Measurements from ENCODE around the gene UBR1. TPM values are rescaled to one million over a fixed set of nuclear protein-coding genes. Genes with fewer than 3 reads are reported as not detected.
"Not testable (repeated sequence)": the region's sequence is repeated elsewhere in the genome, so short reads cannot be mapped to it uniquely, and the experiment has no call there.

Gene UBR1
- total RNA-seq, 1 donor from 2014 or later: 19.5 TPM

DNA sequence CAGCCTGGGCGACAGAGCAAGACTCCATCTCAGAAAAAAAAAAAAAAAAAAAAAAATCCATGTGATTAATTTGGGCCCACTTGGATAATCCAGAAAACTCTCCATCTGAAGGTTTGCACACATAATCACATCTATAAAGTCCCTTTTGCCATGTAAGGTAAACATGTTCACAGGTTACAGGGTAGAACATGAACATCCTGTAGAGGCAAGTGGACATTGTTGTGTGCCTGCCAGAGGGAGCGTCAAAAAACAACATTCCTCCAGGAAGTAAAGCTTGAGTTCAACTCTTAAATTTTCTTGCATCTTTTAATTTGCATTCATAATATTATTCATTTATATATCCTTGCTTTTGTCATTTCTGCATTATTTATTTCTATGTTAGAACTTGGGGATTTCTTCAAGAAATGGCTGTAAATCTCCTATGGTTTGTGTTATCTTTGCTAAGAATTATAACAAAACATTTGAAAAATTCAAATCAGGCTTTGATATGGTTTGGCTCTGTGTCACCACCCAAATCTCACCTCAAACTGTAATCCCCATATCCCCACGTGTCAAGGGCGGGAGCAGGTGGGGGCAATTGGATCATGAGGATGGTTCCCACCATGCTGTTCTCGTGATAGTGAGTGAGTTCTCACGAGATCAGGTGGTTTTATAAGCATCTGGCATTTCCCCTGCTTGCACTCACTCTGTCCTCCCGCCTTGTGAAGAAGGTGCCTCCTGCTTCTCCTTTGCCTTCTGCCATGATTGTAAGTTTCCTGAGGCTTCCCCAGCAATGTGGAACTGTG, 173.9 kb downstream of the UBR1 start:
- intact Hi-C loops (cut with DNase I): no loop called here
- ATAC-seq (ENCODE audit: poor library complexity) (no peak), DNase-seq (no peak)

- intact Hi-C loops (cut with DNase I): no loop called here
- no peak for DNase-seq
- peak; percentile 60 for ATAC-seq (ENCODE audit: poor library complexity)
Measured at GRCh38 chr15:42929306-42929848, 176.5 kb downstream of the UBR1 start.

DNA sequence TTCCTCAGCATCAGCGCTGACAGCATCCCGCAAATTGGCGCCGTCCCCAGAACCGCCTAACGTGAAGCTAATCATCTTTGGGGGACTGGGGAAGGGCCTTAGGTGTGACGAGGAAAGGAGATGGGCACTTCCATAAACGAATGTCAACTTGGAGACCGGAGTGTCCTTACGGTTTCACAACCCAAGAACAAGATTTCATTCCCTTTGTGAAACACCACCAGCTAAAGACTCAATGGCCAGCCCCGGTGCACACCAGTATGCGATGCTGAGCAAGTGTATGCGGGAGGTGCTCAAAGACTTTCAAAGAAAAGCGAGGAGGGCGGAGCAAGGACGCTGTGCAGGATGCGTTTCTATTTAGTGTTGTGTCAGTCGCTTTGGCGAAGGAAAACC, 184.5 kb downstream of the UBR1 start:
- no peak for DNase-seq
- ATAC-seq (ENCODE audit: poor library complexity): peak; percentile 18
- intact Hi-C loops (cut with DNase I): loop anchor here (5.0 kb wide), 1 partner anchor 219 kb away; no protein-coding TSS in a partner anchor

- ATAC-seq (ENCODE audit: poor library complexity) (peak; percentile 98), DNase-seq (peak; percentile 98)
- intact Hi-C loops (cut with DNase I): loop anchor here (5.0 kb wide), 1 partner anchor 218 kb away; no protein-coding TSS in a partner anchor
Measured at GRCh38 chr15:42920519-42921341, 185.1 kb downstream of the UBR1 start, which contains the start of gene TTBK2. Gene TTBK2, minus strand, starts transcription at chr15:42920778. Its CDS starts 42,161 bp downstream, at chr15:42878617.

GRCh38 chr15:42919799-42920518, 185.9 kb downstream of the UBR1 start:
- DNase-seq: peak; percentile 59
- intact Hi-C loops (cut with DNase I): loop anchor here (5.0 kb wide), 1 partner anchor 218 kb away; no protein-coding TSS in a partner anchor
- ATAC-seq (ENCODE audit: poor library complexity): peak; percentile 35

GRCh38 chr15:42919308-42919707, 186.5 kb downstream of the UBR1 start:
- no peak for ATAC-seq (ENCODE audit: poor library complexity)
- intact Hi-C loops (cut with DNase I): no loop called here

GRCh38 chr15:42918047-42918446, 187.8 kb downstream of the UBR1 start:
- intact Hi-C loops (cut with DNase I): no loop called here
- DNase-seq (no peak), ATAC-seq (ENCODE audit: poor library complexity) (no peak)

More at GRCh38 chr15:42919308-42919707, 186.5 kb downstream of the UBR1 start:
- DNase-seq: no peak

DNA sequence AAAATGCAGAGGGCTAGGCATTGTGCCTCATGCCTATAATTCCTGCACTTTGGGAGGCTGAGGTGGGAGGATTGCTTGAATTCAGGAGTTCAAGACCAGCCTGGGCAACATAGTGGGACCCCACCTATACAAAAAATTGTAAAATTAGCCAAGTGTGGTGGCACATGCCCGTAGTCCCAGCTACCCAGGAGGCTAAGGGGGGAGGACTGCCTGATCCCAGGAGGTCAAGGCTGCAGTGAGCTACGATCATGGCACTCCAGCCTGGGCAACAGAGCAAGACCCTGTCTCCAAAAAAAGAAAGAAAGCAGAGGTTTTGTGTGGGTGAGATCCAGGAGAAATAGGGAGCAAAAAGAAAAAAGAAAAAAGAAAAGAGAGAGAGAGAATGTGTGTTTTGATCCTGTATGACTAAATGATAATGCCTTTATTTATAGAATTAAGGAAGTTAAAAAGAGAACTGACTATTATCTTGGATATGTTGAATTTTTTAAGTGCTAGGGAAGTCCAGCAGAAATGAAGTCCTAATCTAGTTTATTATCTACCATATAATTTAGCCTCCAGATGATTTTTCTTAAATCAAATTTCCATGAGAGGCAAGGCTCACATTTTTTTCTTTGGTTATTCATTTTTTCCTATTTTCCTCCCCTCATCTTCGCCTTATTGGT, 190.1 kb downstream of the UBR1 start:
- DNase-seq: no peak
- no peak for ATAC-seq (ENCODE audit: poor library complexity)
- intact Hi-C loops (cut with DNase I): no loop called here

DNA sequence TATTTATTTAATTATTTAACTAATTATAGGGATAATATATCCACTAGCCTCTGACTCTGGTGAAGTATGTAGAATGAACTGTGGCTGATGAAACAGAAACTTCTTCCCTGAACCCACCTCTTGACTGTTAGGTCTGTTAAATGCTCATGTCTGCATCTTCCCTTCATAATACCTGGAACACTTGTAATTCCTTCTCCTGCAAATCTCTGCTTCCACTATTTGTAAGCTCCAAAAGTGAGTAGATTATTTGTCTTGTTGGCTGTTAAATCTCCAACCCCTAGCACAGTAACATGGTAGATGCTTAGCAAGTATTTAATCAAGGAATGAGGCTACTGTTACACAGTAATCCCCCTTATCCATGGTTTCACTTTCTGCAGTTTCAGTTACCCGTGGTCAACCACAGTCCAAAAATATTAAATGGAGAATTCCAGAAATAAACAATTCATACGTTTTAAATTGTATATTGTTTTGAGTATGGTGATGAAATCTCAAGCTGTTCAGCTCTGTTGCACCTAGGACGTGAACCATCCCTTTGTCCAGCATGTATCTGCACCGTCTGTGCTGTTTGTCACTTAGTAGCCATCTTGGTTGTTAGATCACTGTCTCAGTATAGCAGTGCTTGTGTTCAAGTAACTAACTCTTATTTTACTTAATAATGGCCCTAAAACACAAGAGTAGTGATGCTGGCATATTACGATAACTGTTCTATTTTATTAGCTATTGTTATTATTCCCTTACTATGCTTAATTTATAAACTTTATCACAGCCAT, 190.9 kb downstream of the UBR1 start:
- intact Hi-C loops (cut with DNase I): no loop called here
- ATAC-seq (ENCODE audit: poor library complexity): no peak
- DNase-seq: no peak

GRCh38 chr15:42911058-42911592, 194.7 kb downstream of the UBR1 start:
- intact Hi-C loops (cut with DNase I): no loop called here
- no peak for DNase-seq
- ATAC-seq (ENCODE audit: poor library complexity): no peak

- intact Hi-C loops (cut with DNase I): no loop called here
- ATAC-seq (ENCODE audit: poor library complexity): no peak
- no peak for DNase-seq
Measured at GRCh38 chr15:42908538-42908937, 197.3 kb downstream of the UBR1 start.

DNA sequence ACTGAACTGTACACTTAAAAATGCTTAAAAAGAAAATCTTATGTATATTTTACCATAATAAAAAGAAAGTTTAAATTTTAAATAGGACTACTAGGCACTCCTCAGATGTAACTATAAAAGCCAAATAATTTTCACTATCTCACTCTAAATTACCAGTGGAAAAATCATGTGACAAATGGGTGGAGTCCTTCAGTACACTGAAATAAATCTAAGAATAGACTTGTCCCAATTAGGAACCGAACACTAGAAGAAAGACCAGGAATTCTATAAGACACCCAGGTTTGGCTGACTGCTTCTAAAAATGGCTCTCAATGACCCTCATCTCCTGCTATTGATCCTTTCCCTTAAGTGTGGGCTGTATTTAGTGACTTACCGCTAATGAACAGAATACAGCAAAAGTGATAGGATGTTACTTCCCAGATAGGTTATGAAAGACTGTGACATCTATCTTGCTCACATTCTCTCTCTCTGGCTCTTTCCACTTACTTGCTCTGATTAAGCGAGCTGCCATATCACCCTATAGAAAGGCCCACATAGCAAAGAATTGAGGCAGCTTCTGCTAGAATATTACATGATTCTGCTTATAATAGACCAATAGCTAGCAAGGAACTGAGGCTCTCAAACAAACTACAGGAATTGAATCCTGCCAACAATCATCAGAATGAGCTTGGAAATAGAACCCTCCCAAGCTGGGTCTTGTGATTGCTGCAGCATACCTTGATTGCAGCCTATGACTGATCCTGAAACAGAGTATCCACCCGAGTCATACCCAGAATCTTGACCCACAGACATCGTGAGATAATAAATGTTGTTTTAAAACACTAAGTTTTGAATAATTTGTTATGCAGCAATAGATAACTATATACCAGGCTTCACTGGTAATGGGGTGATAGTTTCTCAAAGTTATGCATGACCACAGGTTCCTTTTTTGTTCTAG, 202.2 kb downstream of the UBR1 start:
- no peak for DNase-seq
- peak; percentile 57 for ATAC-seq (ENCODE audit: poor library complexity)
- intact Hi-C loops (cut with DNase I): no loop called here

DNA sequence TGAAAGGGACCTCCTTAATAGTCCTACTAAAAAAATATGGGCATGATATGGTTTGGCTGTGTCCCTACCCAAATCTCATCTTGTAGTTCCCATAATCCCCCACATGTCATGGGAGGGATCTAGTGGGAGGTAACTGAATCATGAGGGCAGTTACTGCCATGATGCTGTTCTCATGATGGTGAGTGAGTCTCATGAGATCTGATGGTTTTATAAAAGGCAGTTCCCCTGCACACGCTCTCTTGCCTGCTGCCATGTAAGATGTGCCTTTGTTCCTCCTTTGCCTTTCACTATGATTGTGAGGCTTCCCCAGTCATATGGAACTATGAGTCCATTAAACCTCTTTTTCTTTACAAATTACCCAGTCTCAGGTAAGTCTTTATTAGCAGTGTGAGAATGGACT, 211.9 kb downstream of the UBR1 start:
- ATAC-seq (ENCODE audit: poor library complexity); intact Hi-C loops (cut with DNase I): not testable (repeated sequence)

More for the DNA sequence above, 211.9 kb downstream of the UBR1 start:
- not testable (repeated sequence) for DNase-seq
